ELR (cell line): ENCODE results near the gene PRMT3.
"Not testable (repeated sequence)": the region's sequence is repeated elsewhere in the genome, so short reads cannot be mapped to it uniquely, and the experiment has no call there.

Experiments used
- DNase-seq: peaks from one replicate; pipeline ENCODE4 v3.0.0-alpha.2; 2015; ENCODE audit warnings: low read depth

Gene PRMT3

DNA sequence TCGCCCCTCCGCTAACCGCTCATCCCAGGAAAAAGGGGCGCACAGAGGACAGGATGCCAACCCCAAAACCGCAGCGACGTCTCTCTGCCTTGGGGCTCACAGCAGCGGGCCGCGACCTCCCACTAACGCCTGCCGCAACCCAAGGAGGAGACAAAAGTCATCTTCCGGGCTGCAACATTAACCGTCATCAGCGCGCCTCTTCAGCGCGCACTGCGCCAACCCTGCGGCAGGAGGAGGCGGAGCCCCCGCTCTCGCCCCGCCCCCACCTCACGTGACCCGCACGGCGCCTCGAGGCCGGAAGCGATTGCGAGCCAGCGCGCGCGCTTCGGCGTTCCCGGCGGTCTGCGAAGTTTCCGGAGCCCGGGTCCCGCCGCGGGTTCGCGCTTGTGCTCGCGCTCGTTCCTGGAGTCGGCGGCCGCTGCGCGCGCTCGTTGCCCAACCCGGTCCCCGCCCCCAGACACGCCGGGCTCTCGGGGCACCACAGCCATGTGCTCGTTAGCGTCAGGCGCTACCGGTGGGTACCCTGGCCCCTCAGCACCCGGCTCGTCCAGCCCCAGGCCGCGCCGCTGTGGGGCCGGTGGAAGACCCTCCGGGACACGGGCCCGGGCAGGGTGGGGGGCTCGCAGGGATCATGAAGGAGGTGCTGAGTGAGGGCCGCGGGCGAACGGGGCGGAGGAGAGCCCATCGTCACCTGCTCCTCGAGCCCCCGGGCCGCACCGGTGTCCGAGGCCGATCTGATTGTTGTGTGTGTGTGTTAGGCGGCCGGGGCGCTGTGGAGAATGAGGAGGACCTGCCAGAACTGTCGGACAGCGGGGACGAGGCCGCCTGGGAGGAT is at the start of gene PRMT3:
PRMT3 (plus strand) TSS at position 456 of the 835 bp plus-strand sequence; CDS start at position 487, 31 bp downstream.
- DNase-seq = peak; percentile 95

DNA sequence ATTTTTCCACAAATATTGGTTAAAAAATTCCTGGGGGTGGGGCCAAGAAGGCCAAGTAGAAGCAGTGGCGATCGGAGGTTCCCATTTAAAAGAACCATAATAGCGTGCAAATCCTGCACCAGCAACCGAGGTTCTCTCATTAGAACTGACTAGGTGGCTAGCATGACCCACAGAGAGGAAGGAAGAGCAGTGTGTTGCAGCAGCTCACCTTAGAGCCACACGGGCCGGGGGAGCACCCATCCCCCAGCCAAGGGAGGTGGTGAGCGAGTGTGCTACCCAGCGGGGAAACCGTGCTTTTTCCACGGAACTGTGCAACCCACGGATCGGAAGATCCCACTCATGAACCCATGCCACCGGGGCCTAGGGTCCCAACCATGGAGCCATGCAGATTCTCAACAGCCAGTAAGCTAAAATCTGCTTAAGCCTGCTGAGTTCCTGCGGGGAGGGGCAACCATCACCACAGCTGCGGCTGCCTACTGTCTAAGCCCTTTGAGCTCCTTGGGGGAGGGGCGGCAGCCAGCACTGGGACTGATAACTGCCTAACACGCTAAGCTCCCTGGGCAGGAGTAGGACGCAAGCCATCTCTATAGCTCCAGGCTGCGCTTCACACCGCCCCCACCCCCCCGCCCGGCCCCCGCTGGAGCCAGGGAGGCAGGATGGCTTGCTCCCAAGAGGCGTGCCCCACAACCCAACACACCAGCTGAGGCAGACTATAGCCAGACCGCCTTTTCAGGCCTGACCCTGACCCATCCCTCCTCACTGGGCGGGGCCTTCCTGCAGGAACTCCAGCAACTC is 45.0 kb upstream of the PRMT3 start:
- DNase-seq = no peak

- no peak for DNase-seq
Measured at GRCh38 chr11:20351136-20351535, 36.4 kb upstream of the PRMT3 start.

GRCh38 chr11:20351751-20352262 is 35.7 kb upstream of the PRMT3 start:
- DNase-seq = no peak

- DNase-seq = peak; percentile 65
Measured at GRCh38 chr11:20353829-20354434, 33.6 kb upstream of the PRMT3 start.

DNA sequence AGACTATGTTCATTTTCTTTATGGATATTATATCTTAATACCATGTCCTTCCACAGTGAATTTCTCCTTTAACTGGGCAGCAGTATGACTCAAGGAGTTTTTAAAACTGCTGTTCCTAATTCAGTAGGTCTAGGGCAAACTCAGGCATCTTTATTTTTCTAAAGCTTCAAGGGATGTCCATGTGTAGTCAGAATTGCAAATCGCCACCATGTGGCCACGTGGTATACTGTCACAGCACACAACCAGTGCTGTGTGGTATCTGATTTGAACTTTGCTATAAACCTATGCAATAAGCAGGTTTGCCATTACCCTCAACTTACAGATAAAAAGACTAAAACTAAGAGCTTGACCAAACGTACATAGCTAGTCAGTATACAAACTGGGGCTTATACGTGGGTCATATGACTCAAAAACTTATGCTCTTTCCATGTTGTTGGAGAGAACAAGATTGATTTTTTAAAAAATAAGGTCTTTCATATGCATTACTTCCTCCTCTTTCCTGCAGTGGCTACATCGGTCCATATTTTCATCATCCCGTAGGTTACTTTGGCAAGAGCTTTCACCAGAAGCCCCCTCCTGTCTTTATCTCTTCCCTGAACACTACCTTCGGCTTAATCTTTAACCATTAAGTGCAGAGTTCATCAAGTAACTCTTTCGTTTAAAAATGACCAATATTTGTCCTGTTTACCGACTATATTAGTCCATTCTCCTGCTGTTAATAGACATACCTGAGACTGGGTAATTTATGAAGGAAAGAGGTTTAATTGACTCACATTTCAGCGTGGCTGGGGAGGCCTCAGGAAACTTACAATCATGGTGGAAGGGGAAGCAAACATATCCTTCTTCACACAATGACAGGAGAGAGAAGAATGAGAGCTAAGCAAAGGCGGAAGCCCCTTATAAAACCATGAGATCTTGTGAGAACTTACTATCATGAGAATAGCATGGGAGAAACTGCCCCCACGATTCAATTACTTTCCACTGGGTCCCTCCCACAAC is 32.0 kb upstream of the PRMT3 start:
- peak; percentile 63 for DNase-seq

GRCh38 chr11:20357150-20357549 is 30.4 kb upstream of the PRMT3 start:
- no peak for DNase-seq

GRCh38 chr11:20360650-20361049 is 26.9 kb upstream of the PRMT3 start:
- DNase-seq = peak; percentile 47

DNA sequence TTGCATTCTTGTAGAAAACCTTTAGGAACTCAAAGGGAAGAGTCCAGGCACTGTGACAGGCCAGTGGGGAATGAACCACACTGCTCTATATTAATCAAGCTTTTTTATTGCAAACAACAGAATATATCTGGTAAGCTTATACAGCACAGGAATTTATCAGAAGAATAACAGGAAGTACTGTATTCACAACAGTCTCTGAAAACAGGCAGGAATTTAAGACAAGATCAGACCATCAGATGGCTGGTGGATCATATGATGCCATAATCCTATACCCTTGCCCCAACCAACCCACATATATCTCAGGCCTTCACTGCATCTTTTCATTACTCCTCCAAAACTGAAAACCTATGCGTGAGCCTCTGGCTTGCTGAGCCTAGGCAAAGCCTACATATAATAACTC is 25.0 kb upstream of the PRMT3 start:
- DNase-seq = no peak

- no peak for DNase-seq
Measured at GRCh38 chr11:20363149-20363499, 24.4 kb upstream of the PRMT3 start.

- peak; percentile 47 for DNase-seq
Measured at GRCh38 chr11:20363500-20364340, 23.8 kb upstream of the PRMT3 start, which contains the start of gene HTATIP2. HTATIP2 (plus strand) TSS chr11:20363714; CDS start chr11:20364238, 524 bp downstream.

DNA sequence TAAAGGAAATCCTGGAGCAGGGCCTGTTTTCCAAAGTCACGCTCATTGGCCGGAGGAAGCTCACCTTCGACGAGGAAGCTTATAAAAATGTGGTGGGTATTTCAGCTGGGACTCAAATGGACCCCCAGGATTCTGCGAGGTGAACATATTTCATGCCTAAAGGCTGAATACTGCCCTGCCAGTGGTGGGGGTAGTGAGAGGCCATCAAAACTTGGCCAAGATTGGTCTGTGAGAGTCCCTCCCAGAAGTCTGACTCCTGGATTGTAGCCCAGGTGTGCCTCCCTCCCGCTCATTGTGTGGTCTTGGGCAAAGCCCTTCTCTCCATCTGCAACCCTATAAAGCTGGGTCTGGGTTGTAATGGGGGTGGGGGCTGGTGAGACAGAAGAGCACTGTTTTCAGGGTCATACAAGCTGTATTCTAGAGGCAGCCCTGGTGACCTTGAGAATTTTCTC is 23.1 kb upstream of the PRMT3 start:
- no peak for DNase-seq

GRCh38 chr11:20365465-20365864 is 22.1 kb upstream of the PRMT3 start:
- not testable (repeated sequence) for DNase-seq

DNA sequence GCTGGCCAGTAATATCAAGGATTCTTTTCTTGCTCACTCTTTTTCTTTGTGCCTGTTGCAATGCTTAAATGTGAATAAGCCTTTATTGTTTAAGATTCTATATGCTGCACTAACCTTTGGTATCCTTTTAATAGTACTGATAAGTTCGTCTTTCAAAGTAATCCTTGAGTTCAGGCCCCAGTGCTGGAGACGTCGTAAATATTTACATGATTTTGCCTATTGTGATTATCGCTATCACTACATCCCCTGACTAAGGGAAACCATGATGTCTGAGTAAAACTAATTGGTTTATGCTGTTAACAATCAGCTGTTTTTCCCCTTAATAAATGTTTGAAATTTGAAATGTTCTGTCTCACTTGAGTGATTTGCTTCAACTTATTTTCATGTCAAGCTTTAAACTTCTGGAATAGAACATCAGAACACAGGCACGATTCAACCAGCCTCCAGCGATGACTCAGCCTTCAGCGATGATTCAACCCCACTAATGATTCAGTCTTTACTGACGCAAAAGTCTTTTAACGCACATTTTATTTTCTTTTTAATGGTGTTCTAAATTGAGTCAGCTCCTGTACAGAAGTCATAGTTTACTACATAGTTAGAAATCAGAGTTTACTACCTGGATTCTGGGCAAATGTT is 20.1 kb upstream of the PRMT3 start:
- peak; percentile 94 for DNase-seq

- DNase-seq = peak; percentile 32
Measured at GRCh38 chr11:20368438-20368837, 19.1 kb upstream of the PRMT3 start.

- no peak for DNase-seq
Measured at GRCh38 chr11:20369826-20370225, 17.7 kb upstream of the PRMT3 start.

GRCh38 chr11:20372081-20372626 is 15.4 kb upstream of the PRMT3 start:
- no peak for DNase-seq

DNA sequence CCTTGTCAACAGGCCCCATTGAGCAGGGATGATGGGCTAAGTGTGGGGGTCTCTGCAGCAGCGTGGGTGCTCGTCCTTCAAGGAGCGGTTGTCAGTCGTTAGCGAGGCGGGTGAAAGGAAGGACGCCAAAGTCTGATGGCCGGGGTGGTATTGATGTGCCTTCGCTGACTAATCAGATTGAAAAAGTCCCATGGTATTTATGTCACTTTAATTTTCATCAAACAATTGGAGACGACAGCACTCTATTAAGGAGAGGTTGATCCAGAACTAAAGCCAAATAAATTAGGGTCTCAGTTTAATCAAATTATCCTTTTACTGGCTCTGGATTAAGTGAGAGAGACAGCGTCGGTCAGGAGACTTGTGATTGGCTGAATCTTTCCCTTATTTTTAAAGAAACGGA is 14.4 kb upstream of the PRMT3 start:
- DNase-seq = no peak

DNA sequence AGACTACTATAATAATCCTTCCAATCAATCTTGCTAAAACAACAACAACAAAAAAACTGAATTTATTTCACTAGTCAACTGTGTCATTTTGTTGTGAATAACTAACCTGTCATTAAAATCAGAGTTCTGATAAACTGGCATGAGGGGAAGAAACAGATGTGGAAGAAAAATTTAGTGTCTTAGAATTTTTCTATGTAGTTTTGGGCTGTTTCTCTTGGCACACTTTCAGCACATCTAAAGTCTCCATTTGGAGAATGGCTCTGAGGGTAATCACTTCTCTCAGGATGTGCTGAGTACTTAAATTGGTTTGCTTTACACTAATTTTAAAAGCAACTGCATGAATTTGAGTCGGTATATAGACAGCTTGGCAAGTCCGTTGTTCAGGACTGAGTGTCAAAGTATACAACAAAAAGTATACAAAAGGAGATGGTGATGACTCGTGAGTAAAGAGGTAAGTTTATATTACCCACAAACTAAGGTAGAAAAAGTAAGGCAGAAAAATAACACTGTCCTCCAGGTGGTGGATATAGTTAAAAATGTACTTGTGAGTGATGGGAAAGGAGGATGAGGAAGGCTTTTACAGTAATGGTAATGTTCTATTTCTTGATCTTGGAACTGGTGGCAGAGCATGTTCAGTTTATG is 13.8 kb upstream of the PRMT3 start:
- no peak for DNase-seq
